Measurements from ENCODE around the gene SLCO2A1.

The SLCO2A1 gene

DNA sequence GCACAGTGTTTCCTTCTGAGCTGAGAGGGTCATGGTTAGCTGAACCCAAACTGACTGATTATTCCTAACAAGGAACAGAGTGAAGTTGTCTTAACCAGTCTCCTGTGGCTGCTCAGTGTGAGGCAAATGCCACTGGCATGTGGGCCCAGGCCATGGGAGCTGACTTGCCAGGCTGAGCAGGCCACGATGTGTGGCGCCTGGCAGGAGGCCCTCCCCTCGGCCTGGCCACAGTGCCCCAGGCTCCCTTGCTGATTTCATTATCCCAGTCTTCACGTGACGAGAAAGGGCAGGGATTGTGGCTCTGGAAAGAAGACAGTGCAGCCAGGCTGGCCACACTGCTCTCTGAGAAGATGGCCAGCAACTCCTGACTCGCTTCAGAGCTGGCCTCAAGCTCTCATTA is 58.8 kb downstream of the SLCO2A1 start:
- ATAC-seq (ENCODE audit: low read depth) (no peak), DNase-seq (ENCODE audit: low spot score) (no peak)
- TF ChIP-seq, protein P1, sequence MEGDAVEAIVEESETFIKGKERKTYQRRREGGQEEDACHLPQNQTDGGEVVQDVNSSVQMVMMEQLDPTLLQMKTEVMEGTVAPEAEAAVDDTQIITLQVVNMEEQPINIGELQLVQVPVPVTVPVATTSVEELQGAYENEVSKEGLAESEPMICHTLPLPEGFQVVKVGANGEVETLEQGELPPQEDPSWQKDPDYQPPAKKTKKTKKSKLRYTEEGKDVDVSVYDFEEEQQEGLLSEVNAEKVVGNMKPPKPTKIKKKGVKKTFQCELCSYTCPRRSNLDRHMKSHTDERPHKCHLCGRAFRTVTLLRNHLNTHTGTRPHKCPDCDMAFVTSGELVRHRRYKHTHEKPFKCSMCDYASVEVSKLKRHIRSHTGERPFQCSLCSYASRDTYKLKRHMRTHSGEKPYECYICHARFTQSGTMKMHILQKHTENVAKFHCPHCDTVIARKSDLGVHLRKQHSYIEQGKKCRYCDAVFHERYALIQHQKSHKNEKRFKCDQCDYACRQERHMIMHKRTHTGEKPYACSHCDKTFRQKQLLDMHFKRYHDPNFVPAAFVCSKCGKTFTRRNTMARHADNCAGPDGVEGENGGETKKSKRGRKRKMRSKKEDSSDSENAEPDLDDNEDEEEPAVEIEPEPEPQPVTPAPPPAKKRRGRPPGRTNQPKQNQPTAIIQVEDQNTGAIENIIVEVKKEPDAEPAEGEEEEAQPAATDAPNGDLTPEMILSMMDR (IDR thresholded peaks at IDR 0.05; ENCODE audit: poor library complexity, severe bottlenecking), result no peak
- no peak overlapping the region for H3K27ac ChIP-seq (ENCODE audit: poor library complexity, severe bottlenecking)
- peaks cover 9% of the 10 kb centered on the region; the same call in 1 of the 2 replicates for H3K36me3 ChIP-seq (ENCODE audit: low read depth)
- H3K4me1 ChIP-seq (ENCODE audit: insufficient read depth, poor library complexity, severe bottlenecking), result no peaks in the 10 kb centered on the region
- H3K27me3 ChIP-seq (ENCODE audit: insufficient read depth, poor library complexity, severe bottlenecking), result no peaks in the 10 kb centered on the region
- peaks cover 2% of the 10 kb centered on the region for H3K9me3 ChIP-seq (ENCODE audit: severe bottlenecking)
- no peak overlapping the region for H3K4me3 ChIP-seq (ENCODE audit: severe bottlenecking)

- ATAC-seq (ENCODE audit: low read depth), result no peak
- no peaks in the 10 kb centered on the region for H3K4me1 ChIP-seq (ENCODE audit: insufficient read depth, poor library complexity, severe bottlenecking)
- TF ChIP-seq, protein P1 (IDR thresholded peaks at IDR 0.05; ENCODE audit: poor library complexity, severe bottlenecking), result no peak
Observed at GRCh38 chr3:133970339-133970738, 59.4 kb downstream of the SLCO2A1 start.

GRCh38 chr3:133967992-133968892 is 61.5 kb downstream of the SLCO2A1 start:
- DNase-seq (ENCODE audit: low spot score) (no peak), ATAC-seq (ENCODE audit: low read depth) (no peak)
- Histone ChIP-seq H3K36me3 (ENCODE audit: low read depth) (peaks cover 9% of the 10 kb centered on the region; the same call in 1 of the 2 replicates), H3K4me3 (ENCODE audit: severe bottlenecking) (no peak overlapping the region), H3K9me3 (ENCODE audit: severe bottlenecking) (peaks cover 2% of the 10 kb centered on the region), H3K4me1 (ENCODE audit: insufficient read depth, poor library complexity, severe bottlenecking) (no peaks in the 10 kb centered on the region), H3K27ac (ENCODE audit: poor library complexity, severe bottlenecking) (no peak overlapping the region), H3K27me3 (ENCODE audit: insufficient read depth, poor library complexity, severe bottlenecking) (no peaks in the 10 kb centered on the region)
- TF ChIP-seq, protein P1 (IDR thresholded peaks at IDR 0.05; ENCODE audit: poor library complexity, severe bottlenecking), result no peak

More at GRCh38 chr3:133970339-133970738, 59.4 kb downstream of the SLCO2A1 start:
- Histone ChIP-seq H3K4me3 (ENCODE audit: severe bottlenecking) (no peak overlapping the region), H3K27me3 (ENCODE audit: insufficient read depth, poor library complexity, severe bottlenecking) (no peaks in the 10 kb centered on the region), H3K27ac (ENCODE audit: poor library complexity, severe bottlenecking) (no peak overlapping the region), H3K36me3 (ENCODE audit: low read depth) (peaks cover 9% of the 10 kb centered on the region; the same call in 1 of the 2 replicates), H3K9me3 (ENCODE audit: severe bottlenecking) (peaks cover 2% of the 10 kb centered on the region)
- DNase-seq (ENCODE audit: low spot score), result no peak

GRCh38 chr3:133966954-133967353 is 62.8 kb downstream of the SLCO2A1 start:
- TF ChIP-seq, protein P1 (IDR thresholded peaks at IDR 0.05; ENCODE audit: poor library complexity, severe bottlenecking), result no peak
- DNase-seq (ENCODE audit: low spot score) (no peak), ATAC-seq (ENCODE audit: low read depth) (no peak)
- H3K36me3 ChIP-seq (ENCODE audit: low read depth), result no peaks in the 10 kb centered on the region; the same call in 1 of the 2 replicates
- H3K27ac ChIP-seq (ENCODE audit: poor library complexity, severe bottlenecking), result no peak overlapping the region
- H3K27me3 ChIP-seq (ENCODE audit: insufficient read depth, poor library complexity, severe bottlenecking), result no peaks in the 10 kb centered on the region
- H3K4me1 ChIP-seq (ENCODE audit: insufficient read depth, poor library complexity, severe bottlenecking), result peaks cover 9% of the 10 kb centered on the region
- no peak overlapping the region for H3K4me3 ChIP-seq (ENCODE audit: severe bottlenecking)
- no peaks in the 10 kb centered on the region for H3K9me3 ChIP-seq (ENCODE audit: severe bottlenecking)

- DNase-seq (ENCODE audit: low spot score) (no peak), ATAC-seq (ENCODE audit: low read depth) (no peak)
- no peaks in the 10 kb centered on the region for H3K36me3 ChIP-seq (ENCODE audit: low read depth)
- H3K27ac ChIP-seq (ENCODE audit: poor library complexity, severe bottlenecking), result no peak overlapping the region
- no peaks in the 10 kb centered on the region for H3K27me3 ChIP-seq (ENCODE audit: insufficient read depth, poor library complexity, severe bottlenecking)
- H3K4me3 ChIP-seq (ENCODE audit: severe bottlenecking), result no peak overlapping the region
- H3K4me1 ChIP-seq (ENCODE audit: insufficient read depth, poor library complexity, severe bottlenecking), result peaks cover 9% of the 10 kb centered on the region
- TF ChIP-seq, protein P1 (IDR thresholded peaks at IDR 0.05; ENCODE audit: poor library complexity, severe bottlenecking), result no peak
- H3K9me3 ChIP-seq (ENCODE audit: severe bottlenecking), result no peaks in the 10 kb centered on the region
Observed at GRCh38 chr3:133965906-133966305, 63.8 kb downstream of the SLCO2A1 start.

Measured in RWPE2 (cell line).